WERI-Rb-1 (cell line): ENCODE measurements around the gene ENHO.
"Not testable (repeated sequence)": the region's sequence is repeated elsewhere in the genome, so short reads cannot be mapped to it uniquely, and the experiment has no call there.

ENCODE experiments used
- DNase-seq: peaks from one replicate; pipeline ENCODE4 v3.0.0-alpha.2; 2020
- H3K27ac ChIP-seq: fragments of 250-450 bp; sonication (Bioruptor Pico); 2 replicates; pipeline ENCODE4 v1.5.1; 2020; ENCODE audit warnings: mild to moderate bottlenecking, moderate library complexity
- H3K27me3 ChIP-seq: fragments of 250-450 bp; sonication (Bioruptor Pico); 2 replicates; pipeline ENCODE4 v1.5.1; 2021; ENCODE audit warnings: mild to moderate bottlenecking, low read depth, moderate library complexity; ENCODE audit not compliant: insufficient read depth, severe bottlenecking
- H3K36me3 ChIP-seq: fragments of 250-450 bp; sonication (Bioruptor Pico); 2 replicates; pipeline ENCODE4 v1.5.1; 2020; ENCODE audit warnings: mild to moderate bottlenecking, moderate library complexity
- H3K4me3 ChIP-seq: 2 replicates; pipeline ENCODE4 v1.5.1; 2011; ENCODE audit warnings: low read depth, mild to moderate bottlenecking, control low read depth, low read length
- H3K9me3 ChIP-seq: fragments of 250-450 bp; sonication (Bioruptor Pico); 2 replicates; pipeline ENCODE4 v1.5.1; 2021; ENCODE audit warnings: mild to moderate bottlenecking, moderate library complexity; ENCODE audit not compliant: severe bottlenecking
- TF ChIP-seq, protein P1 (sequence below): IDR thresholded peaks from 2 replicates; pipeline ENCODE4 v1.5.1; 2011; ENCODE audit warnings: low read depth, mild to moderate bottlenecking, control low read depth, inconsistent platforms, low read length

The ENHO gene

DNA sequence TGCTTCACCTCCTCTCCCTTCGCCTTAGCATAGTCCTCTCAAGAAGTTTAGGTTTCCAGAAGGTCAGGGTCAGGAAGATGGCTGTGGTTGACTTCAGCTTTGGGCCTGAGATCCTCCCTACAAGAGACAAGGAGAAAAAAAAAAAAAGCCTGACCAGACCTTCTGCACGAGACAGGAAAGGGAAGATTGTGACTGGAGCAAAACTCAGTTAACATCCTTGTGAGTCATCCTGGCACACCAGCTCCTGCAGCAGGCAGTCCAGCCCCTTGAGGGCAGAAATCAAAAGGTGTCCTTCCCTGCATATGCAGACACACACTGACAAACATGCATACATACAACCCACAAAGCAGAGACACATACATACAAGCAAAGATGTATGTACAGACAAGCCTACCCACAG lies 18.0 kb upstream of the ENHO start:
- no peak for DNase-seq
- Histone ChIP-seq H3K27ac (no peak overlapping the region), H3K9me3 (no peaks in the 10 kb centered on the region), H3K27me3 (peaks cover 3% of the 10 kb centered on the region), H3K4me3 (no peak overlapping the region), H3K36me3 (no peaks in the 10 kb centered on the region)
- TF ChIP-seq, protein P1, sequence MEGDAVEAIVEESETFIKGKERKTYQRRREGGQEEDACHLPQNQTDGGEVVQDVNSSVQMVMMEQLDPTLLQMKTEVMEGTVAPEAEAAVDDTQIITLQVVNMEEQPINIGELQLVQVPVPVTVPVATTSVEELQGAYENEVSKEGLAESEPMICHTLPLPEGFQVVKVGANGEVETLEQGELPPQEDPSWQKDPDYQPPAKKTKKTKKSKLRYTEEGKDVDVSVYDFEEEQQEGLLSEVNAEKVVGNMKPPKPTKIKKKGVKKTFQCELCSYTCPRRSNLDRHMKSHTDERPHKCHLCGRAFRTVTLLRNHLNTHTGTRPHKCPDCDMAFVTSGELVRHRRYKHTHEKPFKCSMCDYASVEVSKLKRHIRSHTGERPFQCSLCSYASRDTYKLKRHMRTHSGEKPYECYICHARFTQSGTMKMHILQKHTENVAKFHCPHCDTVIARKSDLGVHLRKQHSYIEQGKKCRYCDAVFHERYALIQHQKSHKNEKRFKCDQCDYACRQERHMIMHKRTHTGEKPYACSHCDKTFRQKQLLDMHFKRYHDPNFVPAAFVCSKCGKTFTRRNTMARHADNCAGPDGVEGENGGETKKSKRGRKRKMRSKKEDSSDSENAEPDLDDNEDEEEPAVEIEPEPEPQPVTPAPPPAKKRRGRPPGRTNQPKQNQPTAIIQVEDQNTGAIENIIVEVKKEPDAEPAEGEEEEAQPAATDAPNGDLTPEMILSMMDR: no peak

DNA sequence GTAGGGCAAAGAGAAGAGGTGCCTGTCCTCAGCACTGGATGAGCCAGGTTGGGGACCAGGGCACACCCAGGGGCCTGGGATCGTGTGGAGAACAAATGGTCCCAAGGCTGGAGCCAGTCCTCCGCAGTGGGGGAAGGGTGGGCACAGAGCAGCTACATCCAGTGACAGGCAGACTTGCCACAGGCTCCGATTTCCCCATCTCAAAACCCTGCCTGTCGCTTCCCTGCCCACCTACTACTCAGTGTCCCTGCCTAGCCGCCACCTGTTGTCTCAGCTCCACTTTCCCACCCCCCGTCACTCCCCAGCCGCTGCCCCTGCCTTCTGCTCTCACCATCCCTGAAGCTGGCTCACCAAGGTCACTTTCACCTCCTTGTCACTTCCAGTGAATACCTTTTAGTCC lies 13.9 kb upstream of the ENHO start:
- no peak overlapping the region for H3K4me3 ChIP-seq
- no peaks in the 10 kb centered on the region for H3K36me3 ChIP-seq
- no peak overlapping the region for H3K27ac ChIP-seq
- H3K9me3 ChIP-seq: peaks cover 15% of the 10 kb centered on the region
- TF ChIP-seq, protein P1: no peak
- no peak for DNase-seq
- peaks cover 19% of the 10 kb centered on the region for H3K27me3 ChIP-seq

DNA sequence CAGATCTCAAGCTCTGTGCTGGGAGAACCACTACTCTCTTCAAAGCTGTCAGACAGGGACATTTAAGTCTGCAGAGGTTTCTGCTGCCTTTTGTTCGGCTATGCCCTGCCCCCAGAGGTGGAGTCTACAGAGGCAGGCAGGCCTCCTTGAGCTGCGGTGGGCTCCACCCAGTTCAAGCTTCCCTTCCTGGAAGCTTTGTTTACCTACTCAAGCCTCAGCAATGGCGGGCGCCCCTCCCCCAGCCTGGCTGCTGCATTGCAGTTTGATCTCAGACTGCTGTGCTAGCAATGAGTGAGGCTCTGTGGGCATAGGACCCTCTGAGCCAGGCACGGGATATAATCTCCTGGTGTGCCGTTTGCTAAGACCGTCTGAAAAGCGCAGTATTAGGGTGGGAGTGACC lies 9.3 kb upstream of the ENHO start:
- H3K36me3 ChIP-seq, H3K4me3 ChIP-seq, H3K27ac ChIP-seq, DNase-seq: not testable (repeated sequence)
- Histone ChIP-seq H3K9me3 (peaks cover 40% of the 10 kb centered on the region), H3K27me3 (peaks cover 23% of the 10 kb centered on the region)

DNA sequence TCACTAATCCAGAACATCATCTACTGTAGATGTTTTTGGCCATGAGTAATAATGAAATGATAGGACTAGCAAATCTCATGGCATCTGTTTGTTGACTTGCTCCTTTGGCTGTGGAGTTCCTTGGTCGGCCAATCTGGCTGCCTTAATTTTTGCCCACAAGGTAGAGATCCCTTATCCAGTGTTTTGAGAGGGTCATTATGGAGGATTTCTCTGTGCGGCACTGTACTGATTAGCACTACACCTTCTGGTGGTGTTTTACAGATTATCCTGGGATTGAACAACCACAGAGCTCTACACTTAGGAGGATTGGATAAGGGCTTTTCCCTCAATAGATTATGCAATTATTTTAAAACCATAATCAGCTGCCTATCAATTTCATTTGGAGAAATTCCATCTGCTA lies 3.2 kb upstream of the ENHO start:
- TF ChIP-seq, protein P1: no peak
- peak; percentile 78 for DNase-seq
- no peak overlapping the region for H3K27ac ChIP-seq
- H3K27me3 ChIP-seq: peaks cover 40% of the 10 kb centered on the region
- no peaks in the 10 kb centered on the region for H3K36me3 ChIP-seq
- no peak overlapping the region for H3K4me3 ChIP-seq
- H3K9me3 ChIP-seq: peaks cover 22% of the 10 kb centered on the region

DNA sequence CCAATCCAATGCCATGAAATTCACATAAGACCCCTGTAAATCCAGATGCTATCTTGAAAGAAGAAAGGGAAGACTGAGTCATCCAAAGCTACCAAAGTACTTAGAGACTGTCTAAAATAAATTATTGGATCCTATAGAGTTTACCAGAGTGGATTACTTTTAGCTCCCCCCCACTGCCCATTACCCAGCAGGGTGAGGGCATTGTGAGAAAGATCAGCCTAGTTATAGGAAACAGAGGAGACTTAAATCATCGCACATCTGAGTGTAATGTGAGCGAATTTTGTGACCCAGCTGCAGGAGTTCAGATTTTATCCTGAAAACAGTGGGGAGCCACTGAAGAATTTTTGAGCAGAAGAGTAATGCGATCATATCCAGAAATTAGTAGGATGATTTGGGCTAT lies 1.6 kb upstream of the ENHO start:
- Histone ChIP-seq H3K9me3 (peaks cover 18% of the 10 kb centered on the region), H3K27ac (no peak overlapping the region), H3K36me3 (no peaks in the 10 kb centered on the region), H3K27me3 (peaks cover 50% of the 10 kb centered on the region), H3K4me3 (no peak overlapping the region)
- DNase-seq: no peak
- TF ChIP-seq, protein P1: no peak

DNA sequence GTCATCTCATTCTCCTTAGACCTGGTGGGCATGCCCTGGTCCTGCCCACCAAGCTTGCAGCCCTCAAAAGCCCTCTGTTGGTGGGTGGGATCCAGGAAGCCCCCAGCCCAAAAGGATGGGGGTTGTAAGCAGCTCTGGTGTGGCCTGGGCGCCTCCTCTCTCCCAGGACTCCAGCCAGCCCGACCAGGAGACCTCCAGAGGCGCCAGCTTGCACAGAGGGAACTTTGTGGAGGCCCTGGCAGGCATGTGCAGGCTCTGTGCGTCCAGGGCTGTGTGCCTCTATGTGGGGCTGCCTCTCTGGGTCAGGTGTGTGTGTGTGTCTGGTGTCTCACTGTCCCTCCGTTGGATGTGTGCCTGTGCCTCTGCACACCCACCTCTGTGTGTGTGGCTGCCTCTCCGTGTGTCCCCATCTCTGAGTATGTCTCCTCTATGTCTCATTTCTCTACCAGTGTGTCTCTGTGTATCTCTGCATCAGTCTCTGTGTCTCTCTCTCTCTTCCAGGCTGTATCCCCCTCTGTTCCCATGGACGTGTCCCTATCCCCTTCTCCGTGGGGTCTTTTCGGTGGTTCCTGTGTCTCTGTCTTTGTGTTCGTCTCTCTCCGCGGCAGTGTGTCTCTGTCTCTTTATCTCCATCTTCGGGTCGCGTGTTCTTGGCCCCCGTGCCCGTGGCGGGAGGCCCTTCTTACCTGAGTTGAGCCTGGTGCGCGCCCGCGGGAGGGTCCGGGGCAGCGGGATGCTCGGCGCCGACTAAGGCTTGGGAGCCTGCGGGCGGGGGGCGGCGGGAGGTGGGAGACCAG lies 501 bp downstream of the ENHO start:
- peak overlapping the region; percentile 33 for H3K4me3 ChIP-seq
- H3K36me3 ChIP-seq: no peaks in the 10 kb centered on the region
- no peak for DNase-seq
- H3K27me3 ChIP-seq: peaks cover 50% of the 10 kb centered on the region
- no peak overlapping the region for H3K27ac ChIP-seq
- H3K9me3 ChIP-seq: peaks cover 7% of the 10 kb centered on the region
- TF ChIP-seq, protein P1: no peak
